Epithelial cell of proximal tubule (primary cell): Measurements from ENCODE around the gene CRB1. TPM values are rescaled to one million over a fixed set of nuclear protein-coding genes. Genes with fewer than 3 reads are reported as not detected.

Source experiments
- DNase-seq: peaks from one replicate; pipeline ENCODE4 v3.0.0-alpha.2; 2011; ENCODE audit warnings: low read depth
- H3K4me3 ChIP-seq: 2 replicates; pipeline ENCODE4 v1.5.1; 2011; ENCODE audit warnings: low read depth, mild to moderate bottlenecking, low read length
- CTCF ChIP-seq: conservative IDR thresholded peaks from 2 replicates; pipeline ENCODE4 v1.5.1; 2012; ENCODE audit warnings: low read depth, mild to moderate bottlenecking, low read length
- total RNA-seq: library from RNA; depleted of rRNA; stranded (reverse); fragments of >200 nt; gene quantifications from 2 replicates; pipeline ENCODE4 v1.2.3, GENCODE V29; 2015

The CRB1 gene
- total RNA-seq, 1 donor from 2014 or later = 0.06 TPM

- H3K4me3 ChIP-seq = no peak overlapping the region
- no peak for DNase-seq
- no peak for TF ChIP-seq CTCF
These were observed 19.8 kb downstream of the CRB1 start for GRCh38 chr1:197287863-197288262.

- TF ChIP-seq CTCF = no peak
- no peak overlapping the region for H3K4me3 ChIP-seq
- DNase-seq = peak; percentile 73
These were observed 34.7 kb downstream of the CRB1 start for GRCh38 chr1:197302775-197303174.

- no peak overlapping the region for H3K4me3 ChIP-seq
- no peak for DNase-seq
- no peak for TF ChIP-seq CTCF
These were observed 35.4 kb downstream of the CRB1 start for GRCh38 chr1:197303463-197303862.

GRCh38 chr1:197304638-197305200 lies 36.7 kb downstream of the CRB1 start:
- no peak for DNase-seq
- no peak overlapping the region for H3K4me3 ChIP-seq
- TF ChIP-seq CTCF = no peak

- no peak for DNase-seq
- no peak for TF ChIP-seq CTCF
- no peak overlapping the region for H3K4me3 ChIP-seq
These were observed 37.9 kb downstream of the CRB1 start for GRCh38 chr1:197305925-197306324.

GRCh38 chr1:197306381-197307062 lies 38.5 kb downstream of the CRB1 start:
- no peak overlapping the region for H3K4me3 ChIP-seq
- no peak for DNase-seq
- no peak for TF ChIP-seq CTCF

- no peak for TF ChIP-seq CTCF
- H3K4me3 ChIP-seq = no peak overlapping the region
- DNase-seq = no peak
These were observed 39.1 kb downstream of the CRB1 start for GRCh38 chr1:197307136-197307535.
